ENCODE data around the gene ING5.

ING5 gene

DNA sequence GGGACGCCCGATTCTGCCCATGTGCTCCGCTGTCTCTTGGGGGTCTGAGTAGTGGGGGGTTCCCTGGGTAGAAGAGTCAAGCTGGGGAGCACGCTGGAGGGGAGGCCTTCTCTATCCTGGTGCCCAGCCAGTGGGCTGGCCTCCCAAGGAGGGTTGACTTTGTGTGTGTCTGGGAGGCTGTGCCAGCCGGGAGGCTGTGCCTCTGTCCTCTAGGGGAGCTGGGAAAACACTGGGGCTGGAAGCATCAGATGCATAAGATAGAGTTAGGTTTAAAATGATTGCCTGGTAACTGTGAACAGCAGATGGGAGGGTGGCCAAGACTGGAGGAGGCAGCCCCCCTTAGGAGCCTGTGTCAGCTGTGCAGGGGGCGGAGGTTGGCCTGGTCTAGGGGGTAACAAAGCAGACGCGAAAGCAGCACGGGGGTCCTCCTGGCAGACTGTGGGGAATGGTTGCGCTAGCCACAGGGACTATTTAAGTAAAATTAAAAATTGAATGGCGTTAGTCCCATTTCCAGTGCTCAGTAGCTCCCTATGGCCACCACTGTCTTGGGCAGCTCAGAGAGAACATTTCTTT, 1.3 kb downstream of the ING5 start:
- TF ChIP-seq EZH2 (IDR thresholded peaks at IDR 0.05; ENCODE audit: borderline replicate concordance, low read length) (no peak), CTCF (IDR thresholded peaks at IDR 0.05; ENCODE audit: low read length) (no peak)
- Histone ChIP-seq H3K79me2 (ENCODE audit: insufficient read depth, low read length) (peaks cover 7% of the 10 kb centered on the region; the same call in 1 of the 2 replicates), H3K9me2 (ENCODE audit: low read depth, low read length) (no peaks in the 10 kb centered on the region), H3K4me1 (ENCODE audit: insufficient read depth, low read length, severe bottlenecking) (peaks cover 19% of the 10 kb centered on the region), H3K4me2 (ENCODE audit: low read length) (peak overlapping the region; percentile 90), H3K36me3 (ENCODE audit: insufficient read depth, low read length) (peaks cover 36% of the 10 kb centered on the region), H3K27me3 (ENCODE audit: insufficient read depth, low read length) (no peaks in the 10 kb centered on the region), H2AFZ (ENCODE audit: low read length) (no peak overlapping the region), H4K20me1 (ENCODE audit: insufficient read depth, low read length) (no peaks in the 10 kb centered on the region), H3K4me3 (ENCODE audit: low read depth, low read length, poor library complexity, severe bottlenecking) (peak overlapping the region; percentile 77), H3K9me3 (ENCODE audit: low read length) (peaks cover 6% of the 10 kb centered on the region), H3F3A (ENCODE audit: insufficient read depth, low read length) (no peaks in the 10 kb centered on the region), H3K27ac (ENCODE audit: low read depth, low read length, poor library complexity, severe bottlenecking) (no peak overlapping the region), H3K9ac (ENCODE audit: low read length) (peak overlapping the region; percentile 82)

GRCh38 chr2:241706537-241706936, 4.7 kb downstream of the ING5 start:
- peaks cover 7% of the 10 kb centered on the region; the same call in 1 of the 2 replicates for H3K79me2 ChIP-seq (ENCODE audit: insufficient read depth, low read length)
- peaks cover 63% of the 10 kb centered on the region for H3K36me3 ChIP-seq (ENCODE audit: insufficient read depth, low read length)
- H3K9me2 ChIP-seq (ENCODE audit: low read depth, low read length), result no peaks in the 10 kb centered on the region
- peaks cover 6% of the 10 kb centered on the region for H3K9me3 ChIP-seq (ENCODE audit: low read length)
- no peaks in the 10 kb centered on the region for H3F3A ChIP-seq (ENCODE audit: insufficient read depth, low read length)
- no peaks in the 10 kb centered on the region for H3K27me3 ChIP-seq (ENCODE audit: insufficient read depth, low read length)
- H2AFZ ChIP-seq (ENCODE audit: low read length), result no peak overlapping the region
- no peak overlapping the region for H3K4me2 ChIP-seq (ENCODE audit: low read length)
- no peak overlapping the region for H3K27ac ChIP-seq (ENCODE audit: low read depth, low read length, poor library complexity, severe bottlenecking)
- peaks cover 10% of the 10 kb centered on the region for H3K4me1 ChIP-seq (ENCODE audit: insufficient read depth, low read length, severe bottlenecking)
- no peak for TF ChIP-seq EZH2 (IDR thresholded peaks at IDR 0.05; ENCODE audit: borderline replicate concordance, low read length)
- no peak for TF ChIP-seq CTCF (IDR thresholded peaks at IDR 0.05; ENCODE audit: low read length)
- H3K4me3 ChIP-seq (ENCODE audit: low read depth, low read length, poor library complexity, severe bottlenecking), result no peak overlapping the region
- no peaks in the 10 kb centered on the region for H4K20me1 ChIP-seq (ENCODE audit: insufficient read depth, low read length)
- no peak overlapping the region for H3K9ac ChIP-seq (ENCODE audit: low read length)

- H4K20me1 ChIP-seq (ENCODE audit: insufficient read depth, low read length), result no peaks in the 10 kb centered on the region
- H3K4me1 ChIP-seq (ENCODE audit: insufficient read depth, low read length, severe bottlenecking), result no peaks in the 10 kb centered on the region
- H3K36me3 ChIP-seq (ENCODE audit: insufficient read depth, low read length), result peaks cover 84% of the 10 kb centered on the region
- H3K27me3 ChIP-seq (ENCODE audit: insufficient read depth, low read length), result no peaks in the 10 kb centered on the region
- H3F3A ChIP-seq (ENCODE audit: insufficient read depth, low read length), result no peaks in the 10 kb centered on the region
- no peaks in the 10 kb centered on the region for H3K79me2 ChIP-seq (ENCODE audit: insufficient read depth, low read length)
- TF ChIP-seq EZH2 (IDR thresholded peaks at IDR 0.05; ENCODE audit: borderline replicate concordance, low read length) (no peak), CTCF (IDR thresholded peaks at IDR 0.05; ENCODE audit: low read length) (no peak)
- H3K4me2 ChIP-seq (ENCODE audit: low read length), result no peak overlapping the region
- H3K27ac ChIP-seq (ENCODE audit: low read depth, low read length, poor library complexity, severe bottlenecking), result no peak overlapping the region
- no peak overlapping the region for H3K4me3 ChIP-seq (ENCODE audit: low read depth, low read length, poor library complexity, severe bottlenecking)
- no peak overlapping the region for H2AFZ ChIP-seq (ENCODE audit: low read length)
- H3K9me3 ChIP-seq (ENCODE audit: low read length), result peaks cover 6% of the 10 kb centered on the region
- H3K9ac ChIP-seq (ENCODE audit: low read length), result no peak overlapping the region
- no peaks in the 10 kb centered on the region for H3K9me2 ChIP-seq (ENCODE audit: low read depth, low read length)
Measured at GRCh38 chr2:241708879-241709278, 7.0 kb downstream of the ING5 start.
